Left lung (tissue), 10 donors: ENCODE measurements around the gene PTPRR. TPM values are rescaled to one million over a fixed set of nuclear protein-coding genes. Genes with fewer than 3 reads are reported as not detected.
A peak's percentile ranks its signal among the peaks of the same experiment; 100 is the strongest.

Experiments used
- ATAC-seq: fragments of 200-7000 bp; cut with Tn5 transposase; one replicate; pipeline ENCODE4 v1.9.1; 2020; ENCODE audit warnings: moderate library complexity
- DNase-seq, 4 donors: peaks; one replicate each; pipeline ENCODE4 v3.0.0-alpha.2; 2013 to 2020
- H3K27ac ChIP-seq, 2 donors: fragments of 200-600 bp; sonication (generic) in 1 of 2; one replicate each; pipeline versions ENCODE4 v1.5.0 to v1.8.0; 2020 to 2021
- H3K27me3 ChIP-seq, 2 donors: fragments of 200-600 bp; sonication (generic) in 1 of 2; one replicate each; pipeline versions ENCODE4 v1.5.0 to v1.8.0; 2020 to 2021
- H3K36me3 ChIP-seq, 2 donors: fragments of 200-600 bp; sonication (generic) in 1 of 2; one replicate each; pipeline versions ENCODE4 v1.5.0 to v1.8.0; 2020 to 2021
- H3K4me1 ChIP-seq, 2 donors: fragments of 200-600 bp; one replicate each; pipeline ENCODE4 v1.8.0; 2021
- H3K4me3 ChIP-seq, 2 donors: fragments of 200-600 bp; sonication (generic) in 1 of 2; one replicate each; pipeline versions ENCODE4 v1.5.0 to v1.8.0; 2020 to 2021; ENCODE audit warnings: mild to moderate bottlenecking in 1 of 2
- H3K9me3 ChIP-seq, 2 donors: fragments of 200-600 bp; sonication (generic) in 1 of 2; one replicate each; pipeline versions ENCODE4 v1.5.0 to v1.8.0; 2020 to 2021
- CTCF ChIP-seq, 2 donors: fragments of 200-600 bp; sonication (generic) in 1 of 2; IDR thresholded peaks; one replicate each; pipeline versions ENCODE4 v1.5.0 to v1.8.0; 2021; ENCODE audit warnings: antibody characterized with exemption in 2 of 2
- intact Hi-C, 2 donors: fragments of 100-400 bp; cut with DNase I; formaldehyde crosslinking; loops; one replicate each; pipeline versions ENCODE4 v1.11.2 to v1.14.2; 2022
- polyA plus RNA-seq, 6 donors: library from polyadenylated mRNA; unstranded; fragments of 120-200 nt; gene quantifications; one replicate each; pipeline ENCODE4 v1.2.1, GENCODE V29; 2013; ENCODE audit not compliant: insufficient read length in 6 of 6
- total RNA-seq, 2 donors: library from RNA; stranded (reverse); fragmentation: NEBNext Ultra II Directional; extraction: Animal tissue kit (Norgen Biotek cat#: 25700); gene quantifications; one replicate each; pipeline ENCODE4 v1.2.1, GENCODE V29; 2021
- donor health status: DM: no; HTN: yes; CAD: no.
- donor health status: DM: no; HTN: no; CAD: no.

The PTPRR gene
- total and polyA plus RNA-seq, 8 donors, result 0.10 to 1.4 (median 0.20) TPM

DNA sequence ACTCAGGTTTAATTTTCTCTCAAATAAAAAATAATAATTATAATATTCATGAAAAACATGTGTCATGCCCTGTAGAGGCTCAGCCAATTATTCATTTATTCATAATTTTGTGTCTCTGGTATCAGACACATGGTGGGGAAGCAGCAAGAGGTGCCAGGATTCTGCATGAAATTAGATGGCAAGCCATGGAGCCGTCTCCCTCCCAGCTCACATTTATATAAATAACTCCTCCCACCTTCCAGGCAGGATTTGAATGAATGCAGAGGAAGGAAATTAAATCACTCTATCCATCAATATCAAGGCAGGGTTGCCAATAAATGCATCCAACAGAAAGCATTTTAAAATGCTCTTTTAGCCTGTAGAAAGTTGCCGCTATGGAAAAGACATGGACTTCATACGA, 98.1 kb downstream of the PTPRR start:
- Histone ChIP-seq H3K9me3 (peaks cover 0 to 6% of the 10 kb centered on the region in 2 donors), H3K36me3 (no peaks in the 10 kb centered on the region), H3K27me3 (no peaks in the 10 kb centered on the region), H3K27ac (no peak overlapping the region), H3K4me3 (no peak overlapping the region), H3K4me1 (no peaks in the 10 kb centered on the region)
- intact Hi-C loops, result no loop called here
- no peak for DNase-seq
- ATAC-seq, result no peak
- no peak for TF ChIP-seq CTCF (IDR thresholded peaks at IDR 0.05)

GRCh38 chr12:70815971-70816391, 104.6 kb downstream of the PTPRR start:
- DNase-seq (no peak), ATAC-seq (no peak)
- intact Hi-C loops, result no loop called here
- Histone ChIP-seq H3K27me3 (no peaks in the 10 kb centered on the region), H3K4me3 (no peak overlapping the region), H3K9me3 (peaks cover 0 to 6% of the 10 kb centered on the region in 2 donors), H3K27ac (no peak overlapping the region), H3K36me3 (no peaks in the 10 kb centered on the region), H3K4me1 (no peaks in the 10 kb centered on the region)
- no peak for TF ChIP-seq CTCF (IDR thresholded peaks at IDR 0.05)

DNA sequence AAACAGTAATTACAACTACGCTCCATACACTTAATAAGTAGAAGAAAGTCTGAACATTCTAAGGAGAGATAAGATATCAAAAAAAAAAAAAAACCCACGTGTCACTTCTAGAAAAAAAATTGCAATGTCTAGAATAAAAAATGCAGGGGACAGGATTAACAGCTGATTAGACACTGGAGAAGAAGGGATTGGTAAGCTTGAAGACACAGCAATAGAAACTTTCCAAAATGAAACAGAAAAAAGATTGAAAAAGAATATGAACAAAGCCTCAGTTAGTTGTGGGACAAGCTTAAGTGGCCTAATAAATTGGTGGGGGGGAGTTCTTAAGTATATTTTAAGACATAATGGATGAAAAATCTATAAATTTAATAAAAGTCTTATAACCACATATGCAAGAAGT, 105.5 kb downstream of the PTPRR start:
- no peaks in the 10 kb centered on the region for H3K36me3 ChIP-seq
- no peaks in the 10 kb centered on the region for H3K27me3 ChIP-seq
- H3K4me1 ChIP-seq, result no peaks in the 10 kb centered on the region
- TF ChIP-seq CTCF (IDR thresholded peaks at IDR 0.05), result no peak
- H3K9me3 ChIP-seq, result no peaks in the 10 kb centered on the region
- intact Hi-C loops, result no loop called here
- no peak overlapping the region for H3K27ac ChIP-seq
- no peak for ATAC-seq
- H3K4me3 ChIP-seq, result no peak overlapping the region
- DNase-seq, result no peak

- Histone ChIP-seq H3K4me1 (no peaks in the 10 kb centered on the region), H3K36me3 (no peaks in the 10 kb centered on the region), H3K27me3 (no peaks in the 10 kb centered on the region), H3K27ac (no peak overlapping the region), H3K4me3 (no peak overlapping the region), H3K9me3 (peaks cover 0 to 2% of the 10 kb centered on the region in 2 donors)
- intact Hi-C loops, result no loop called here
- TF ChIP-seq CTCF (IDR thresholded peaks at IDR 0.05), result no peak
- no peak for ATAC-seq
- no peak for DNase-seq
Measured at GRCh38 chr12:70813559-70813958, 107.0 kb downstream of the PTPRR start.

GRCh38 chr12:70812136-70812535, 108.4 kb downstream of the PTPRR start:
- intact Hi-C loops, result no loop called here
- DNase-seq, result no peak
- TF ChIP-seq CTCF (IDR thresholded peaks at IDR 0.05), result no peak
- Histone ChIP-seq H3K27me3 (no peaks in the 10 kb centered on the region), H3K4me3 (no peak overlapping the region), H3K9me3 (peaks cover 0 to 8% of the 10 kb centered on the region in 2 donors), H3K4me1 (no peaks in the 10 kb centered on the region), H3K27ac (no peak overlapping the region), H3K36me3 (no peaks in the 10 kb centered on the region)
- ATAC-seq, result peak; percentile 52
